Urinary bladder (tissue), 4 donors: ENCODE data around the gene ZGRF1. TPM values are rescaled to one million over a fixed set of nuclear protein-coding genes. Genes with fewer than 3 reads are reported as not detected.

Experiments used
- DNase-seq: peaks from one replicate; pipeline ENCODE4 v3.0.0-alpha.2; 2015; ENCODE audit errors: extremely low spot score
- H3K27ac ChIP-seq: one replicate; pipeline ENCODE4 v1.5.1; 2013; ENCODE audit warnings: low read depth, mild to moderate bottlenecking, moderate library complexity
- H3K36me3 ChIP-seq: one replicate; pipeline ENCODE4 v1.6.1; 2013; ENCODE audit warnings: mild to moderate bottlenecking, moderate library complexity; ENCODE audit not compliant: insufficient read depth
- H3K4me1 ChIP-seq: one replicate; pipeline ENCODE4 v1.6.1; 2013; ENCODE audit warnings: mild to moderate bottlenecking, moderate library complexity; ENCODE audit not compliant: insufficient read depth
- H3K4me3 ChIP-seq: one replicate; pipeline ENCODE4 v1.5.1; 2013; ENCODE audit warnings: low read depth, low read length
- WGBS: extraction: QIAGEN DNeasy Blood & Tissue Kit; methylation state at CpG from one replicate; pipeline ENCODE4 v1.1.7; 2013; 5-methylcytosine and 5-hydroxymethylcytosine counted together
- polyA plus RNA-seq: library from polyadenylated mRNA; stranded (reverse); fragments of 200-250 nt; gene quantifications from one replicate; pipeline ENCODE4 v1.2.3, GENCODE V29; 2013
- total RNA-seq: library from RNA; depleted of rRNA; stranded (reverse); fragments of >200 nt; gene quantifications from one replicate; pipeline ENCODE4 v1.2.3, GENCODE V29; 2014
- donor health status: healthy with polysubstance abuse.
- donor health status: healthy.

ZGRF1 gene
- total and polyA plus RNA-seq, 2 donors, result 1.6 to 34.6 TPM

GRCh38 chr4:112521123-112522023 is 115.3 kb downstream of the ZGRF1 start:
- 6% methylated on average over 30 of the region's 30 CpGs for WGBS
- Histone ChIP-seq H3K27ac (no peak overlapping the region), H3K36me3 (no peaks in the 10 kb centered on the region), H3K4me3 (no peak overlapping the region), H3K4me1 (no peaks in the 10 kb centered on the region)
- DNase-seq, result no peak

- H3K36me3 ChIP-seq, result no peaks in the 10 kb centered on the region
- H3K27ac ChIP-seq, result no peak overlapping the region
- no peaks in the 10 kb centered on the region for H3K4me1 ChIP-seq
- H3K4me3 ChIP-seq, result no peak overlapping the region
- WGBS, result 2% methylated on average over 25 of the region's 25 CpGs
- no peak for DNase-seq
Measured at GRCh38 chr4:112520598-112521122, 116.0 kb downstream of the ZGRF1 start.

GRCh38 chr4:112519689-112520597 is 116.8 kb downstream of the ZGRF1 start:
- WGBS, result 6% methylated on average over 21 of the region's 21 CpGs
- H3K4me1 ChIP-seq, result peaks cover 2% of the 10 kb centered on the region
- no peak overlapping the region for H3K4me3 ChIP-seq
- H3K36me3 ChIP-seq, result no peaks in the 10 kb centered on the region
- H3K27ac ChIP-seq, result no peak overlapping the region
- no peak for DNase-seq

- Histone ChIP-seq H3K36me3 (no peaks in the 10 kb centered on the region), H3K4me1 (peaks cover 2% of the 10 kb centered on the region), H3K4me3 (no peak overlapping the region), H3K27ac (no peak overlapping the region)
- DNase-seq, result no peak
Measured at GRCh38 chr4:112518675-112519074, 118.0 kb downstream of the ZGRF1 start.

GRCh38 chr4:112517911-112518310 is 118.8 kb downstream of the ZGRF1 start:
- H3K36me3 ChIP-seq, result no peaks in the 10 kb centered on the region
- no peak overlapping the region for H3K27ac ChIP-seq
- WGBS, result 28% methylated on average over 3 of the region's 3 CpGs
- no peak for DNase-seq
- no peak overlapping the region for H3K4me3 ChIP-seq
- H3K4me1 ChIP-seq, result peaks cover 2% of the 10 kb centered on the region

GRCh38 chr4:112517067-112517634 is 119.6 kb downstream of the ZGRF1 start:
- no peak for DNase-seq
- Histone ChIP-seq H3K4me3 (no peak overlapping the region), H3K4me1 (peaks cover 2% of the 10 kb centered on the region), H3K27ac (no peak overlapping the region), H3K36me3 (no peaks in the 10 kb centered on the region)
- WGBS, result 4% methylated on average over 20 of the region's 20 CpGs

DNA sequence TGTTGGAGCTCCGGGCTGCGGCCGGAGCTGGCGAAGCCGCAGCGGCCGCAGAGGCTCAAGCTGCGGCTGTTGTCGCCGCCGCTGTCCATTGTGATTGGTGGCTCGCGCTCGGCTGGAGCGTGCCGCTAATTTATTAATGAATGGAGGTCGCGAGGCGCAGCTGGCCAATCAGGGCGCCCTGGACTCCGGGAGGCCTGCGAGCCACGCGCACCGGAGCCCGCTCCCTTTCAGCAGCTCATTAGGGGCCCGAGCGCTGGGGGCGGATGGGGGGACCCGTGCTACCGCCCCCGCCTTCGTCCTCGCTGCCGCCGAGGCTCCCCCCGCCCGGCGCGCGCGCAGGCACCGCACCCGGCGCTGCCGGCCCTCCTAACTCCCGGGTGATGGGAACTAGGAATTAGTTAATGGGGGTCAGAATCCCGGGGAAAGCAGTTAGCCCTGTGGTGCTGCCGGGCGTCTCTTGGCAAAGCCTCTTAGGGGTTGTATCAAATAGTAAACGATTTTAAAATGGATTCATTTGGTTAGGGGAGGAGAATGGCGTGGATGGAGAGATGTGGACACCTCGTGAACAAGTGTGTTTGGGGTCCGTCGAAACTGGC is 120.1 kb downstream of the ZGRF1 start:
- DNase-seq, result no peak
- Histone ChIP-seq H3K27ac (no peak overlapping the region), H3K4me1 (peaks cover 2% of the 10 kb centered on the region), H3K4me3 (peak overlapping the region; percentile 43), H3K36me3 (no peaks in the 10 kb centered on the region)
- under 1% methylated on average over 55 of the region's 55 CpGs for WGBS

GRCh38 chr4:112516066-112516470 is 120.6 kb downstream of the ZGRF1 start, which contains the start of gene NEUROG2:
NEUROG2 (minus strand) TSS chr4:112516180; CDS start chr4:112515475, 705 bp downstream.
- Histone ChIP-seq H3K36me3 (no peaks in the 10 kb centered on the region), H3K4me3 (peak within 1 kb of the TSS; percentile 43), H3K4me1 (peaks cover 2% of the 10 kb centered on the region), H3K27ac (no peak within 1 kb of the TSS)
- WGBS, result 2% methylated on average over 15 of the region's 15 CpGs
- no peak for DNase-seq

- no peak overlapping the region for H3K27ac ChIP-seq
- under 1% methylated on average over 96 of the region's 96 CpGs for WGBS
- no peaks in the 10 kb centered on the region for H3K36me3 ChIP-seq
- peaks cover 2% of the 10 kb centered on the region for H3K4me1 ChIP-seq
- H3K4me3 ChIP-seq, result peak overlapping the region; percentile 43
- DNase-seq, result no peak
Measured at GRCh38 chr4:112515198-112516065, 121.3 kb downstream of the ZGRF1 start.

GRCh38 chr4:112514647-112515197 is 122.0 kb downstream of the ZGRF1 start:
- Histone ChIP-seq H3K4me3 (peak overlapping the region; percentile 43), H3K4me1 (peaks cover 2% of the 10 kb centered on the region), H3K36me3 (no peaks in the 10 kb centered on the region), H3K27ac (no peak overlapping the region)
- WGBS, result 2% methylated on average over 52 of the region's 52 CpGs
- no peak for DNase-seq

DNA sequence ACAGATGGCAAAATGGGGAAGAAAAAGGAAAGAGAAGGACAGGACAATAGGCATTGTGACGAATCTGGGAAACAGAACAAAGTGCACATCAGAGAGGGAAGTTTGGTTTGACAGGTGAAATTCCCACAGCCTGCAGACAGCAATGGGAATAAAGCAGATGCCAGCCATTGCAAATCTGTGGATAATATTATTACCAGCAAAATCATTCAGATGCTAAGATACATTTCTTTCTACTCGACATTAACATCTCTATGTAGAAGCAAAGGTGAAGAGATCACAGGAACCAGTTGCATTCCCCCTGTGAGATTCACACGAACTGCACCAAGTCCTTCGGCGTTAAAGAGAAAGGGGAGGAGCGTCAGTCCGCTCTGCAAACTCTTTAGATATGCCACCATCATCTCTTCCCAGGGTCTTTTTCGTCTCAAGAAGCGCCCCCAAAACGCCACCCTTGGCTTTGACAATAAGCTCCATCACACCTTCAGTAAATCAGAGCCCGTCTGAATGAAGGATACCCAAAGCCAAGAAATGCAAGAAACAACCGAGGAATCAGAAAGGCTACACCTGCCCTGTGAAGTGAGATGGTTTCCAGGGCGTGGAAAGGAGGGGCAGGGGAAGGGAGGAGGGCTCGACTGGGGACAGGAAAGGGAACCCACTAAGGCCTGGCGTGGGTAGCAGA is 122.6 kb downstream of the ZGRF1 start:
- Histone ChIP-seq H3K4me1 (peaks cover 2% of the 10 kb centered on the region), H3K36me3 (no peaks in the 10 kb centered on the region), H3K4me3 (no peak overlapping the region), H3K27ac (no peak overlapping the region)
- WGBS, result 4% methylated on average over 15 of the region's 15 CpGs
- no peak for DNase-seq

DNA sequence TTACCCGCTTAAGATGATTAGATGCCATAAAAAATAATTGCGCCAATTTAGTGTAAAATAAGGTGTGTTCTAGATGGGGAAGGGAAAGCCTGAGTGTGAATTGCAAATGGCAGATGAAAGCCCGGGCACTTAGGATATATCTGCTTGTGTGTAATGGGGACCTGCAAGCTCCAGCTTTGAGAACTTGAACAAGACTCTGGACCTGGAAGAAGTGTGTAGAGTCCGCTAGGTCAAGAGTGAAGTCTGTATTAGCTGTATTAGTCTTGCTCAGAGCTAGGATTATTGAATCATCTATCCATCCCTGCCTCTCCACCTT is 124.9 kb downstream of the ZGRF1 start:
- Histone ChIP-seq H3K36me3 (no peaks in the 10 kb centered on the region), H3K4me3 (no peak overlapping the region), H3K4me1 (peaks cover 2% of the 10 kb centered on the region), H3K27ac (no peak overlapping the region)
- WGBS, result 66% methylated on average over 4 of the region's 4 CpGs
- DNase-seq, result no peak
